ENCODE measurements around the gene DRD1. TPM values are rescaled to one million over a fixed set of nuclear protein-coding genes. Genes with fewer than 3 reads are reported as not detected.
"Not testable (repeated sequence)": the region's sequence is repeated elsewhere in the genome, so short reads cannot be mapped to it uniquely, and the experiment has no call there.

Gene DRD1
- total RNA-seq, 2 donors from 2014 or later = 0.28 to 0.77 TPM

GRCh38 chr5:175443514-175444059 lies 395 bp downstream of the DRD1 start:
- intact Hi-C loops (cut with DNase I) = loop anchor here (2.0 kb wide), 1 partner anchor 491 kb away; no protein-coding TSS in a partner anchor
- Histone ChIP-seq H3K4me1 (replicated peaks) (no peaks in the 10 kb centered on the region), H3K9me3 (no peaks in the 10 kb centered on the region), H3K4me3 (peak overlapping the region; percentile 27 to 29), H3K36me3 (no peaks in the 10 kb centered on the region), H3K27ac (peak overlapping the region in 1 of 2 donors; percentile 16), H3K27me3 (replicated peaks; ENCODE audit: insufficient read depth) (no peaks in the 10 kb centered on the region)
- WGBS = 49% methylated on average over 29 of the region's 29 CpGs
- TF ChIP-seq POLR2AphosphoS5 (IDR thresholded peaks at IDR 0.05) (no peak), POLR2A (IDR thresholded peaks at IDR 0.05) (no peak), CTCF (IDR thresholded peaks at IDR 0.05) (no peak)
- DNase-seq (ENCODE audit: low spot score) = no peak

- DNase-seq (ENCODE audit: low spot score) = no peak
- H3K9me3 ChIP-seq = no peaks in the 10 kb centered on the region
- intact Hi-C loops (cut with DNase I) = no loop called here
- WGBS = 89% methylated on average over 3 of the region's 3 CpGs
- no peaks in the 10 kb centered on the region for H3K27me3 ChIP-seq (replicated peaks; ENCODE audit: insufficient read depth)
- no peak overlapping the region for H3K4me3 ChIP-seq
- TF ChIP-seq POLR2A (IDR thresholded peaks at IDR 0.05) (no peak), POLR2AphosphoS5 (IDR thresholded peaks at IDR 0.05) (no peak), CTCF (IDR thresholded peaks at IDR 0.05) (no peak)
- no peak overlapping the region for H3K27ac ChIP-seq
- no peaks in the 10 kb centered on the region for H3K4me1 ChIP-seq (replicated peaks)
- no peaks in the 10 kb centered on the region for H3K36me3 ChIP-seq
These were observed 5.6 kb downstream of the DRD1 start for GRCh38 chr5:175438234-175438857.

GRCh38 chr5:175436359-175436758 lies 7.6 kb downstream of the DRD1 start:
- Histone ChIP-seq H3K4me3 (no peak overlapping the region), H3K4me1 (replicated peaks) (no peaks in the 10 kb centered on the region), H3K27me3 (replicated peaks; ENCODE audit: insufficient read depth) (no peaks in the 10 kb centered on the region), H3K27ac (no peak overlapping the region), H3K9me3 (no peaks in the 10 kb centered on the region), H3K36me3 (no peaks in the 10 kb centered on the region)
- intact Hi-C loops (cut with DNase I) = no loop called here
- TF ChIP-seq POLR2A (IDR thresholded peaks at IDR 0.05) (no peak), CTCF (IDR thresholded peaks at IDR 0.05) (no peak), POLR2AphosphoS5 (IDR thresholded peaks at IDR 0.05) (no peak)
- DNase-seq (ENCODE audit: low spot score) = no peak
- WGBS = 91% methylated on average over 8 of the region's 8 CpGs

- Histone ChIP-seq H3K9me3 (no peaks in the 10 kb centered on the region), H3K4me1 (replicated peaks) (no peaks in the 10 kb centered on the region), H3K27ac (no peak overlapping the region), H3K36me3 (no peaks in the 10 kb centered on the region), H3K27me3 (replicated peaks; ENCODE audit: insufficient read depth) (no peaks in the 10 kb centered on the region), H3K4me3 (no peak overlapping the region)
- WGBS = 92% methylated on average over 6 of the region's 6 CpGs
- intact Hi-C loops (cut with DNase I) = no loop called here
- no peak for TF ChIP-seq POLR2A (IDR thresholded peaks at IDR 0.05)
- TF ChIP-seq POLR2AphosphoS5 (IDR thresholded peaks at IDR 0.05) = no peak
- no peak for TF ChIP-seq CTCF (IDR thresholded peaks at IDR 0.05)
- no peak for DNase-seq (ENCODE audit: low spot score)
These were observed 9.2 kb downstream of the DRD1 start for GRCh38 chr5:175434800-175435199.

GRCh38 chr5:175427762-175428161 lies 16.2 kb downstream of the DRD1 start:
- 89% methylated on average over 2 of the region's 2 CpGs for WGBS
- H3K36me3 ChIP-seq = no peaks in the 10 kb centered on the region
- no peak for DNase-seq (ENCODE audit: low spot score)
- H3K4me1 ChIP-seq (replicated peaks) = no peaks in the 10 kb centered on the region
- intact Hi-C loops (cut with DNase I) = no loop called here
- H3K4me3 ChIP-seq = no peak overlapping the region
- H3K27me3 ChIP-seq (replicated peaks; ENCODE audit: insufficient read depth) = peaks cover 2% of the 10 kb centered on the region
- H3K27ac ChIP-seq = no peak overlapping the region
- no peak for TF ChIP-seq POLR2A (IDR thresholded peaks at IDR 0.05)
- TF ChIP-seq CTCF (IDR thresholded peaks at IDR 0.05) = no peak
- TF ChIP-seq POLR2AphosphoS5 (IDR thresholded peaks at IDR 0.05) = no peak
- H3K9me3 ChIP-seq = no peaks in the 10 kb centered on the region

GRCh38 chr5:175424594-175424993 lies 19.4 kb downstream of the DRD1 start:
- H3K4me1 ChIP-seq (replicated peaks); DNase-seq (ENCODE audit: low spot score); H3K4me3 ChIP-seq: not testable (repeated sequence)

More at GRCh38 chr5:175424594-175424993, 19.4 kb downstream of the DRD1 start:
- intact Hi-C loops (cut with DNase I); H3K27ac ChIP-seq; H3K27me3 ChIP-seq (replicated peaks; ENCODE audit: insufficient read depth); H3K9me3 ChIP-seq; H3K36me3 ChIP-seq: not testable (repeated sequence)
